Right lobe of liver (tissue), 4 donors: ENCODE results near the gene DISP3.

ENCODE experiments used
- POLR2A ChIP-seq: fragments of 450-650 bp; IDR thresholded peaks from one replicate; pipeline ENCODE4 v1.6.1; 2017; ENCODE audit warnings: antibody characterized with exemption, mild to moderate bottlenecking
- TF ChIP-seq, protein P1 (sequence below), 4 donors: fragments of 200-600 bp in 3 of 4; fragments of 450-650 bp in 1 of 4; IDR thresholded peaks; one replicate each; pipeline versions ENCODE4 v1.5.1 to v1.8.0; 2016 to 2022; ENCODE audit warnings: antibody characterized with exemption in 4 of 4, mild to moderate bottlenecking in 2 of 4
- donor health status: DM: no; HTN: no; CAD: no.
- donor health status: DM: no; HTN: no; CAD: no.
- donor health status: DM: no; HTN: yes; CAD: no.

DNA sequence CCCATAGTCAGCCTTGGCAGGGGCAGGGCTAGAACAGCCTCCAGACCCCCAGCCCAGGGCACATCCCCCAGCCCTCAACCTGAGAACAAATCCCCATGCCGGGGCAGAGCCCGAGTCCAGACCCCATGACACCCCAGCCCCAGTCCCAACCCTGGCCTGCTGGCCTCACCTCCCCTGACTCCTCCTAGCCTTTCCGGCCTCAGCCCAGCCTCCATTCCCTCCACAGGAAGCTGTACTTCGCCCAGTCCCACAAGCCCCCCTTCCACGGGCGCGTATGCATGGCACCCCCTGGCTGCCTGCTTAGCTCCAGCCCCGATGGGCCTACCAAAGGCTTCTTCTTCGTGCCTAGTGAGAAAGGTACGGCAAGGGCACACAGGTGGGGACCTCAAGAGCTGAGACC lies 50.4 kb downstream of the DISP3 start:
- TF ChIP-seq, protein P1, sequence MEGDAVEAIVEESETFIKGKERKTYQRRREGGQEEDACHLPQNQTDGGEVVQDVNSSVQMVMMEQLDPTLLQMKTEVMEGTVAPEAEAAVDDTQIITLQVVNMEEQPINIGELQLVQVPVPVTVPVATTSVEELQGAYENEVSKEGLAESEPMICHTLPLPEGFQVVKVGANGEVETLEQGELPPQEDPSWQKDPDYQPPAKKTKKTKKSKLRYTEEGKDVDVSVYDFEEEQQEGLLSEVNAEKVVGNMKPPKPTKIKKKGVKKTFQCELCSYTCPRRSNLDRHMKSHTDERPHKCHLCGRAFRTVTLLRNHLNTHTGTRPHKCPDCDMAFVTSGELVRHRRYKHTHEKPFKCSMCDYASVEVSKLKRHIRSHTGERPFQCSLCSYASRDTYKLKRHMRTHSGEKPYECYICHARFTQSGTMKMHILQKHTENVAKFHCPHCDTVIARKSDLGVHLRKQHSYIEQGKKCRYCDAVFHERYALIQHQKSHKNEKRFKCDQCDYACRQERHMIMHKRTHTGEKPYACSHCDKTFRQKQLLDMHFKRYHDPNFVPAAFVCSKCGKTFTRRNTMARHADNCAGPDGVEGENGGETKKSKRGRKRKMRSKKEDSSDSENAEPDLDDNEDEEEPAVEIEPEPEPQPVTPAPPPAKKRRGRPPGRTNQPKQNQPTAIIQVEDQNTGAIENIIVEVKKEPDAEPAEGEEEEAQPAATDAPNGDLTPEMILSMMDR (IDR thresholded peaks at IDR 0.05): no peak
- no peak for TF ChIP-seq POLR2A
